ENCODE data around the gene VCAN. TPM values are rescaled to one million over a fixed set of nuclear protein-coding genes. Genes with fewer than 3 reads are reported as not detected.

Gene VCAN
- total and polyA plus RNA-seq, 4 donors, result 0.97 to 15.6 (median 4.8) TPM

- Histone ChIP-seq H3K4me1 (ENCODE audit: control insufficient read depth in 4 of 4, insufficient read depth in 4 of 4, low read length in 3 of 4) (peaks cover 0 to 11% (median 2%) of the 10 kb centered on the region in 4 donors), H3K36me3 (ENCODE audit: control insufficient read depth in 4 of 4, insufficient read depth in 3 of 4, low read depth in 1 of 4, low read length in 3 of 4) (no peaks in the 10 kb centered on the region), H3K9me3 (ENCODE audit: control insufficient read depth in 4 of 4, low read length in 3 of 4) (no peaks in the 10 kb centered on the region), H3K27me3 (ENCODE audit: control insufficient read depth in 4 of 4, insufficient read depth in 4 of 4, low read length in 3 of 4) (no peaks in the 10 kb centered on the region), H3K9ac (ENCODE audit: low read depth in 1 of 2, low read length in 2 of 2) (no peak overlapping the region), H3K4me3 (ENCODE audit: low read depth in 1 of 3, low read length in 3 of 3) (no peak overlapping the region), H3K27ac (ENCODE audit: low read depth in 1 of 2, low read length in 2 of 2) (no peak overlapping the region)
- TF ChIP-seq YY1 (IDR thresholded peaks at IDR 0.05) (no peak), FOXA2 (IDR thresholded peaks at IDR 0.05) (no peak), RXRA (IDR thresholded peaks at IDR 0.05) (no peak), REST (IDR thresholded peaks at IDR 0.05) (no peak)
- TF ChIP-seq, protein P1, sequence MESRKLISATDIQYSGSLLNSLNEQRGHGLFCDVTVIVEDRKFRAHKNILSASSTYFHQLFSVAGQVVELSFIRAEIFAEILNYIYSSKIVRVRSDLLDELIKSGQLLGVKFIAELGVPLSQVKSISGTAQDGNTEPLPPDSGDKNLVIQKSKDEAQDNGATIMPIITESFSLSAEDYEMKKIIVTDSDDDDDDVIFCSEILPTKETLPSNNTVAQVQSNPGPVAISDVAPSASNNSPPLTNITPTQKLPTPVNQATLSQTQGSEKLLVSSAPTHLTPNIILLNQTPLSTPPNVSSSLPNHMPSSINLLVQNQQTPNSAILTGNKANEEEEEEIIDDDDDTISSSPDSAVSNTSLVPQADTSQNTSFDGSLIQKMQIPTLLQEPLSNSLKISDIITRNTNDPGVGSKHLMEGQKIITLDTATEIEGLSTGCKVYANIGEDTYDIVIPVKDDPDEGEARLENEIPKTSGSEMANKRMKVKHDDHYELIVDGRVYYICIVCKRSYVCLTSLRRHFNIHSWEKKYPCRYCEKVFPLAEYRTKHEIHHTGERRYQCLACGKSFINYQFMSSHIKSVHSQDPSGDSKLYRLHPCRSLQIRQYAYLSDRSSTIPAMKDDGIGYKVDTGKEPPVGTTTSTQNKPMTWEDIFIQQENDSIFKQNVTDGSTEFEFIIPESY (IDR thresholded peaks at IDR 0.05), result no peak
- WGBS, result 87% methylated on average over 9 of the region's 9 CpGs
- DNase-seq (ENCODE audit: low spot score), result no peak
These were observed 81.5 kb downstream of the VCAN start for GRCh38 chr5:83553000-83553486.

GRCh38 chr5:83554133-83554532, 82.6 kb downstream of the VCAN start:
- WGBS, result 44% methylated on average over 5 of the region's 5 CpGs
- TF ChIP-seq EGR1 (IDR thresholded peaks at IDR 0.05; ENCODE audit: low read depth in 2 of 2) (peak in 1 of 2 donors; percentile 34), CTCF (IDR thresholded peaks at IDR 0.05; ENCODE audit: low read depth, low read length, missing input control) (no peak), TAF1 (conservative IDR thresholded peaks at IDR 0.05) (no peak), GABPA (IDR thresholded peaks at IDR 0.05 in 1 of 2, conservative IDR thresholded peaks at IDR 0.05 in 1 of 2) (no peak), YY1 (IDR thresholded peaks at IDR 0.05) (peak; percentile 84), RAD21 (IDR thresholded peaks at IDR 0.05) (no peak), FOXA1 (IDR thresholded peaks at IDR 0.05) (no peak), SP1 (IDR thresholded peaks at IDR 0.05) (no peak), HNF4A (conservative IDR thresholded peaks at IDR 0.05) (peak in 1 of 2 donors; percentile 52), NR2F2 (IDR thresholded peaks at IDR 0.05) (no peak), ATF3 (IDR thresholded peaks at IDR 0.05) (no peak), FOXA2 (IDR thresholded peaks at IDR 0.05) (no peak), REST (IDR thresholded peaks at IDR 0.05) (no peak), JUND (IDR thresholded peaks at IDR 0.05) (peak in 1 of 2 donors; percentile 70), RXRA (IDR thresholded peaks at IDR 0.05) (peak in 1 of 2 donors; percentile 74), HNF4G (IDR thresholded peaks at IDR 0.05) (no peak)
- TF ChIP-seq, protein P1 (IDR thresholded peaks at IDR 0.05), result peak; percentile 56
- TF ChIP-seq, protein P2, sequence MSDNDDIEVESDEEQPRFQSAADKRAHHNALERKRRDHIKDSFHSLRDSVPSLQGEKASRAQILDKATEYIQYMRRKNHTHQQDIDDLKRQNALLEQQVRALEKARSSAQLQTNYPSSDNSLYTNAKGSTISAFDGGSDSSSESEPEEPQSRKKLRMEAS (IDR thresholded peaks at IDR 0.05), result peak; percentile 40
- no peak overlapping the region for H3K4me3 ChIP-seq (ENCODE audit: low read depth in 1 of 3, low read length in 3 of 3)
- H3K36me3 ChIP-seq (ENCODE audit: control insufficient read depth in 4 of 4, insufficient read depth in 3 of 4, low read depth in 1 of 4, low read length in 3 of 4), result no peaks in the 10 kb centered on the region
- no peak overlapping the region for H3K9ac ChIP-seq (ENCODE audit: low read depth in 1 of 2, low read length in 2 of 2)
- peaks cover 0 to 3% (median 0%) of the 10 kb centered on the region in 4 donors for H3K4me1 ChIP-seq (ENCODE audit: control insufficient read depth in 4 of 4, insufficient read depth in 4 of 4, low read length in 3 of 4)
- no peak for DNase-seq (ENCODE audit: low spot score)
- H3K9me3 ChIP-seq (ENCODE audit: control insufficient read depth in 4 of 4, low read length in 3 of 4), result no peaks in the 10 kb centered on the region
- no peaks in the 10 kb centered on the region for H3K27me3 ChIP-seq (ENCODE audit: control insufficient read depth in 4 of 4, insufficient read depth in 4 of 4, low read length in 3 of 4)
- H3K27ac ChIP-seq (ENCODE audit: low read depth in 1 of 2, low read length in 2 of 2), result no peak overlapping the region

Data from liver (tissue), 9 donors.